Ammon's horn (tissue), 1 donor: ENCODE results near the gene PXDC1.

Experiments
- DNase-seq: peaks from one replicate; pipeline ENCODE4 v3.0.0-alpha.2; 2016; ENCODE audit warnings: low spot score

Gene PXDC1, protein sequence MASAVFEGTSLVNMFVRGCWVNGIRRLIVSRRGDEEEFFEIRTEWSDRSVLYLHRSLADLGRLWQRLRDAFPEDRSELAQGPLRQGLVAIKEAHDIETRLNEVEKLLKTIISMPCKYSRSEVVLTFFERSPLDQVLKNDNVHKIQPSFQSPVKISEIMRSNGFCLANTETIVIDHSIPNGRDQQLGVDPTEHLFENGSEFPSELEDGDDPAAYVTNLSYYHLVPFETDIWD

DNA sequence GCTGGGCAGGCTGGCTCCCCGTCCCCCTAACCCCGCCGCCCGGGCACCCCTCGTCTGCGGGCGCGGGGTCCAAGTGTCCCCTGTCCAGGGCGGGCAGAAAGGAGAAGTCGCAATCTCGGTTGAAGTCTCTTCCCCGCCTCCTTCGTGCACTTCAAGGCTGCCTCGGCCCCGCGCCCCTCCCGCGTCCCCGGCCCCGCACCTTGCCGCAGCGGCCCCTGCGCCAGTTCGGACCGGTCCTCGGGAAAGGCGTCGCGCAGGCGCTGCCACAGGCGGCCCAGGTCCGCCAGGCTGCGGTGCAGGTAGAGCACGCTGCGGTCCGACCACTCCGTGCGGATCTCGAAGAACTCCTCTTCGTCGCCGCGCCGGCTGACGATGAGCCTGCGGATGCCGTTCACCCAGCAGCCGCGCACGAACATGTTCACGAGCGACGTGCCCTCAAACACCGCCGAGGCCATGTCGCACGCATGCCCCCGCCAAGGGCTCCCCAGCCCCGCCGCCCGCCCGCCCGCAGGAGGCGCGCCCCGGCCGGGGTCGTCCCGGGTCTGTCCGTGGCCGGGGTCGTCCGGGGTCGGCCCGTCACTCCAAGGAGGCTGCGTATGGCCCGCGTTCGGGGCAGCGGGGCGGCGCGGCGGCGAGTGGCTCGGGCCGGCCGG is at the start of gene PXDC1:
PXDC1 (minus strand) TSS at position 637 of the 653 bp plus-strand sequence; CDS start at position 455, 182 bp downstream.
- no peak for DNase-seq

DNA sequence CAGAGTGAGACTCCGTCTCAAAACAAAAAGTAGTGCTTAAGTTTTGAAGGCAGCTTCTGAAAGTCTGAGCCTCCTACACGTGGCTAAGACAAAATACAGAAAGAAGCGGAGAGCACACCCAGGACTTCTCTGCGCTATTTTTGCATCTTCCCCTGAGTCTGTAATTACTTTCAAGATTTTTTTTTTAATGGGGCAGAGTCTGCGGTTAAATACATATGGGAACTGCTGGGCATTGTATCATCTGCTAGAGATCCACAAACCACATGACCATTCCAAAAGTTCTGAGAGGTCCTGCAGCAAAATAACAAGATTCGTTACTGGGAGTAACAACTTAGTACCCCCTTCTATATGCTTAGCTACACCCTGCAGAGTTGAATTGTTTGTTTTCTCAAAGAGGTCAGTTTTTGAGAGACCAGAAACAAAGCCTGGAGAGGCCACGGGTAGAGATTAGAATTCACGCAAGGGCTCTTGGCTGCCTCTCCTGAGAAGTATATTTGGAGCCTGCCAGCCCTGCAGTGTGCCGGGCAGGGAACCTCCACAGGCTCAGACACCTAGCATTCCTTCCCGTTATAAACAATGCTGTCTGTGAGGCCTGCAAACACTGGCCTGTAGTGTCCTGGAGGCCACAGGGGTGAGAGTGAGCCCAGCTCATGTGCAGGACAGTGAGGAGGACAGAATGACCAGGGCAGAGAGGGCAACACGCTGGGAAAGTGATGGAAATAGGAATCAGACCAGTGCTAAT is 49.5 kb upstream of the PXDC1 start:
- DNase-seq, result no peak

DNA sequence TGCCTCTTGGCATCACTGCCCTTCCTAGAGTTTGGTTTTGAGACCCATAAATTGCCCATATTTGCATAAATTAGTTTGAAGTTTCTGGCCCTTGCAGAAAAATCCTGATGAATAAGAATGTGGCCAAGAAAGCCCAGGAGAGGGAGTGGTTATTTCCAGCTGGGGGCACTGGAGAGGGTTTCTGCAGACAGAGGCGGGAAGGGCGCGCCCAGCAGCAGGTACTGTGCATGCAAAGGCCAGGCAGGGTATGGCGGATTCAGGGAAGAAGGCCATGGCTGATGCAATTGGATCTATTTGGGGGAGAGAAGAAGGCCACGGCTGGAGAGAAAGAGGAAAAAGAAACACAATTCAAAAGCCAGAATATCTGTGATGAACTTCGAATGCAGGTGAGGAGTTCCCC is 48.2 kb upstream of the PXDC1 start:
- DNase-seq, result no peak

DNA sequence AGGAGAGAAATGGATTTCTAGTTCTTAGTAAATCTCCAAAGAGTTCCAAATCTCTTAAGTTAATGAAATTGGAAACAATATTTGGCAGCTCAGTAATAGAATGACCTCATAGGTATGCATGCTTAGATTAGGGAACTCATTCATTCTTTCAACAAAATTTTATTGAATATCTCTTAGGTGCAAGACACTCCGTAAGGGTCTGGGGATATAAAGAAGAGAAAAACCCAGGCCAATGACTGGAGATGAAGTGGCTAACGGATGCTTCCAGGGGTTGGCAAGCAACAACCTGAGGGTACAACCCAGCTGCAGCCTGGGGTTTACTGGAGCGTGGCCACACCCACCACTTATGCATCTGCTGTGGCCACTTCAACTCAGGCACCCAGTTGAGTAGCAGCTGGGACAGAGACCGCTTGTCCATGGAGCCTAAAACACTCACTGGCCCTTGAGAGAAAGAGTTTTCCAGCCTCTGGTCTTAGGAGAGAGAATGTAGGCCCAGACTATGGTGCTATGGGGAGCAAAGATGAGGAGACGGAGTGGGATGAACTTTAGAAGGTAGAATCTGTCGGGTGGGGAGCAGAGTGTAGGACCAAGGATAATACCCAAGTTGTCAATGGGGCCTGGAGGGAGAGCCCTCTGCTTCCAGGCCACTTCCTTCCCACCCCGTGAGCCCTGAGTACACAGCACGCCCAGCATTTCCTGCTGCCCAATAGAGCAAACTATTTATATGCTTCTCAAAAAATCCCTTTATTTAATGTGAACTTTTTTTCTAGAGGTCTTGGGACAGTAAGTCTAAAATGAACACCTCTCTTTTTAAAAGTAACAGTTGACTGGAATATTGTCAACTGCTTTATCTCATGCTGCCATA is 46.8 kb upstream of the PXDC1 start:
- DNase-seq, result no peak

DNA sequence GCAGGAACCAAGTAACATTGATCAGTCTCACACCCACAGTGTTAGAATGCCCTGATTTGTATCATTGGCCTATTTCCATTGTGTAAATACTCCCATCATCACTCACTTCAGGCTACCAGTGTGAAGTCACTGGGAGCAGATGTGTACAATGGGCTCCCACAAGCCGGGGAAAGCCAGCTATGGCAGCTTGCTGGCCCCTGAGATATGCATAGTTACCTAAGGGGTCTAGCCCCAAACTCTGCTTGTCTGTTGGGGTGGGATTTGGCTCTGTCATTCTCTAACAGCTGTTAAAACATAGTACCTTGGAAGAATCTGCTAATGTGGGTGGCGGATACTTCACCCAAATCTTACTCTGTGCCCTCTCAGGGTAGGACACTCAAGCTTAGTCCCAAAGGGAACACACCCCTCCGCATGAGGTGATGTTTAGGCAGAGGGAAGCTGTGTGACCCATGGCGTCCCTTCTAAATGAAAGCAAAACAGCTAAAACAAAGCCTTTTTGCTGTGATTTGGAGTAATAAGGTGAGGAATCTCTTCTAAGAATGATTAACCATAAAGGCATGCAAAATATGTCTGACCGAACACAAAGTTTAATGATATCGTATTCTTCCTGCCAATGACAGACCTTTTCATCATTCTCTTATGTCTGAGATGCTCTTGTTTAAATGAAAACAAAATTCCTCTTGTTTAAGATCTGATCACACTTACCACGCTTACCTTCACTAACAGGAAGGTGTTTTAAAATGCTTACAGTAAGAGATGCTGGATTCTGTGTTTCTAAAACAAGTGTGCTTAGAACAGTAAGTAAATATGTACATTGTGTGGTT is 45.9 kb upstream of the PXDC1 start:
- DNase-seq, result no peak

DNA sequence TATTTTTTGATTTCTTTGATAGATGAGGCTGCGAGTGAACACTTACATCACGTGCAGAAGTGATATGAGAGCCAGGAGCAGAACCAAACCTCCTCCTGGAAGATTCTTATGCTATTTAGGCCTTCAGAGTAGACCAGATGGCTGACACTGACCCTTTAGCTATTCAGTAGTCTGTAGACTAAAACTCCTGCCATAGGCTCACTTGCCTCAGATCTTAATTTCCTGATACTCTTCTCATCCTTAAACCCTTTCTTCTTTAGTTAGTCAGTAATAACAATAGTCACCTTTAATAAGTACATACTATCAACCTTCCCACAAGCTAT is 45.2 kb upstream of the PXDC1 start:
- no peak for DNase-seq

DNA sequence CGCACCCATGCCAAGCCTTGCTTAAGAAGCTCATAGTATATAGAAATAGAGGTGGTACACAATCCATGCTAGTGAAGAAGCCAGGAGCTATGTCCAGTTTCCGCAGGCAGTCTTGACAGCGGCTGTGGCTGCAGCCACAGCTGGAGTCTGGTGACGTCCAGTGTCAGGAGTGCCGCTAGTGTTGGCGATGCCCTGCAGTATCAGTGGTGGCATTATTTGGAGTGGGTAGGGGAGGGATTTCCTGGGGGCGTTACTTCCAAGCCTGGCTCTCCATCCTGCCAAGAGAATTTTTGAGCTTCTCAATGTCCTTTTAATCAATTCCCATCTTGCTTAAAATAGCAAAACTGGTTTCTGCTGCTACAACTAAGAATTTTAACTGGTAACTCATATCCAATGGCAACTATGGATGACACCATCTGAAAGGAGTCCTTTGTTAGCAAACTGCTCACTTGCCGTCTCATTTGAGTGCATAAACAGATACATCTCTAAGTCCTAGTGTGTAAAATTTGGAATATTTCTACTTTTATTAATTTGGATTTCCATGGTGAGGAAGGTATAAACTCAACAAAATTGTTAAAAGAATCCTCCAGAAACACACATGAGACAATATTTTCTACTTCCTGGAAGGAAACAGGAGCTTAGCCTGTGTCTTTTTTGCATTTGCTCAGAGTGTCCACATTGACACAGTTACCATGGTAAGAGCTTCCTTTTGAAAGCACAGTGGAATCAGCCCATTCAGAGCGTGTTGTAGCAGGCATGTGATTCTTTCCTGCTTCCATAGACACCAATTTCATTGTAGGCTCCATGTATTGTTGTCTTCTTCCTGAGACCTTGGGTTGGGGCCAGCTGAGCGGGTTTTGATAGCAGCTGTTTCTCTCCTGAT is 44.6 kb upstream of the PXDC1 start:
- peak; percentile 87 for DNase-seq

DNA sequence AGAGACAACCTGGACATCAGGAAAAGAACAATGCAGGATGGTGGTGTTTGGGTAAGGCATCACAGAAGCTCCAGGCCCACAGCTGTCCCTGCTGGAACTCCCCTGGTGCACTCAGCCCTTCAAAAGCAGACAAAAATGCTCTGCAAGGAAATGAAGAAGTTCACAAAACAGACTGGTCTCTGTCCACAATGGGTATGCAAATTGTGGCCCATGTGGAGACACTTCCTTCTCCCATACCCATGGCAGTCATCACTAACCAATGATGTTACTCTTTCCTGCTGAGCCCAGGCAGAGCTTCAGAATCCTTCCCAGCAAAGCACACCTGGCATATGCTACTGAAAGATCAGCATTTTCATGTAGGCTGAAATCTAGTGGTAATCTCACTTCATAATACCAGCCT is 42.6 kb upstream of the PXDC1 start:
- no peak for DNase-seq

DNA sequence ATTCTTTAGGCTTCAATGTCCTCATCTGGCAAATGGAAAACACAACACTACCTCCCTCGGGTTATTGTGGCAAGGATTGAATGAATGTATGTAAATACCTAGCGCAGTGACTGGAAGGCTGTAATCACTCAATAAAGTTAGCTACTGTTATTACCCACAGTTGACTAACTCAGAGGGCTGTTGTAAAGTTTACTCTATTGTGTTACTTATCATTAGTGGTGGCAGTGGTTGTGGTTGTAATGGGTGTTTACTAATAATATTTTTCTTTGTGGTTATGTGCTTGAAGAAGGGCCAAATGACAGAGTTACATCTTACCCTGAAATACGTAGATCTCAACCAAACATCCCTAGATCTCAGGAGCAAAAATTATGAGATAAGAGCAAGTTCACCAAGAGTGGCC is 42.0 kb upstream of the PXDC1 start:
- no peak for DNase-seq

DNA sequence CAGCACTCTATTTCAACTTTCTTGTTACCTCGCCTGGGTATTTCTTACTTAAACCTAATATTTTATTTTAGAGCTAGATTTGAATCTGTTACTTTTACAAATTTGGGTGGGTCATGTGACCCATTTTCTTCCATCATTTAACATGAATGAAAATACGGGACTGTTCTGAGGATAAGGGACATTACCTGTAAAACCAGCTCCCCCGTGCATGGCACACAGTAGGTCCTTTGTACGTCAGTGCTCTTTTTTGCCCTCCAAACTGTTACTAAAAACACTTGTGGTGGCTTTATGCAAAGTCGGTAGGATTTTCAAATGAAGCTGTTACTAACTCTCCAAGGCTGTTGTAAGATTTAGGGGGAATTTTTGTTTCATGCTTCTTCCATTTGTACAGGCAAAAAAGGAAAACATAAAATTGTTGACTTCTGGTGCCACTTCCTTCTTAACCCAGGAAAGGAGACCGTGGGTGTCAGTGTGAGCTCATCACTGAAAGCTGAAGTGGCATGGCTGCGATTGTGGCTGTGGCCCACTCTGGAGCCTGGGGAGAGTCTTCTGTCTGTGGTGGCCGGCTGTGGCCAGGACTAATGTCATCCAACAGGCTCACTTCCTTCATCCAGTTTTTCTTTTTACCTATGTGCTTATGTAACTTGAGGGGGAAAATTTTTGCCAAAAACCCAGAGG is 40.2 kb upstream of the PXDC1 start:
- DNase-seq, result no peak

DNA sequence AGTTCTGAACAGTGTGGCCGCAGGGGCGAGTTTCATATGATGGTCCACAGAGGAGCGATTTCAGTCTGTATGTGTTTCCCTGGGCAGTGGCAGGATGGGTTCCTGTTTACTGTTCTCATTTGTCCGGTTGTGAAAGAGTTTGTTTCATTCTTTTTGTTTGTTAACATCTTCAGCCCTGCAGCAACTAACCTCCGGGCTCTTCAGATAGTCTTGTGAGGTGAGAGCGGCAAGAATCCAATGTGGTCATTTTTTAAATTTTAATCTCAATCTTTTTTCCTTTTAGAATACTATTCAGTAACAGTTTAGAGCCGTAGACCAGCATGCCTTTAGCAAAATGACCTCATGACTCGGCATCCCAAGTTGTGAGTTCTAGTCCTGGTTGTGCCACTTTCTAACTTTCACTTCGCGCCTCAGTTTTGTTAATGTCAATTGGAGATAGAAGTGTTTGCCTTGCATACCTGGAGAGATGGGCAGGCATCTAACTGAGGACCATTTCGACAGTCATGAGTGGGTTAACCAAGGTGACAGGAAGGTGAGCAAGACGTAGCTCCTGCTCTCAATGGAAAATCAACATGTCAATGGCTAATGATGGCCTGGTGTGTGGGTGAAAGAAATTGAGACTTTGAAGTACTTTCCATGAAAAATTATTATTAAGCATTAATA is 38.5 kb upstream of the PXDC1 start:
- no peak for DNase-seq

DNA sequence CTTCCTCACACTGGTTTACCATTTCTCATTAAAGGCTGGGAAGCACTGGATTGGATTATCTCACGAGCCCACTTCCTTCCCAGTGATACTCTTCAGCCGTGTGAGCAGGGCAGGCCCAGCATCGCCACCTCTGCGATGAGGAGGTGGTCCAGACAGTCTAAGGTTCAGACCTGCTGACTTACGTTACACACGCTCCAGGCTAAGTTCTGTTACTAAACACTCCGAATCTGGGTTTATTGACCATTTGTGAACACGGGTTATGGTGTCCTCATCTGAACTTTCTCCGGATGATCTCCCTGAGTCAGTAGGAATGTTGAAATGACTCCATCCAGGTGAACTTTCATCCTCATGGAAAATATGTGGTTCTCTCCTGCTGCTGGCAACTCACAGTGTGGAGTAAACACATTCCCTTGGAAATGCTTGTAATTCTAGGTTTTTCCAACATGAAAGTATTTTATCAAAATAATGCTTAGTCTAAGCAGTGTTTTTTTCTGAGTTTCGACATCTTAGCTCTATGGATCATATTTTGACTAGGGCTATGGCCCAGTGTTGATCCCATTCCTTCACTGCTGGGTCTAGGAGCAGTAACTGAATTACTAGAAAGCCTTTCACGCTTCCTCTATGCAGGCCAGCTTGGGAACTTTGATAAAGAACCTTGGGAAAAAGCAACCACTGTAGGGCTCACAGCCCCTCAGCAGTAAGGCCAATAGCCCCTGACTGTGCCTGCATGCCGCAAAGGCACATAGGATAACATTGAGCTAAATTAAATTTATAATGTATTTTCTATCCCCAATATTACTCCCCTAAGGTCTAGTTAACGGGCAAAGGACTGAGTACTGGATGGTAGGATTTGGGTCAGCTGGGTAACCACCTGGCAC is 37.7 kb upstream of the PXDC1 start:
- DNase-seq, result no peak

DNA sequence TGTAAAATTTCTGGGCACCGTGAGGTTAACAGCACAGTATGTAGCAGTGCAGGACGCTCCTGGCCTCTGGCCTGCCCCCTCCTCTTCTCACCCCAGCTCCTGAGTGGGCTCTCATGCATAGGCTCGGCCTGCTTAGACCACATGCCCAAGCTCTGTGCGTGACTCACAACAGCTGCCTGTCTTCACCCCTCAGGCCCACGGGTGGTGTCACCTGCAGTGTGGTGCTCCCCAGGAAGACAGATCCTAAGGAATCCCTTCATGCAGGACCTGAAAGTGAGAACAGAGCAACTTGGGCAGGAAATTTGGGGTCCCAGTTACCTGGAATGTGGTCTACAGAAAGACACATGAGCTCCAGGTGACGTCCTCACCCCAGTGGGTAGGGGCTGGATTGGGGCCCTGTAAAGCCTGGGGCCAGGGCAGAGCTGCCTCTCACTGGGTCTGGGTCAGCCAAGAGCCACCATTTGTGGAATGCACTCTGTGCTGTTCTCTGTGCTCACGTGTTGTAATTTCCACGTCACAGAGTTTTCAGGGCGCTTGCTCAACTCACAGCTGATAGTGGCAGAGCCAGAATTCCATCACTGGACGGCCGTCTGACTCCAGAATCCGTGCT is 37.0 kb upstream of the PXDC1 start:
- no peak for DNase-seq

DNA sequence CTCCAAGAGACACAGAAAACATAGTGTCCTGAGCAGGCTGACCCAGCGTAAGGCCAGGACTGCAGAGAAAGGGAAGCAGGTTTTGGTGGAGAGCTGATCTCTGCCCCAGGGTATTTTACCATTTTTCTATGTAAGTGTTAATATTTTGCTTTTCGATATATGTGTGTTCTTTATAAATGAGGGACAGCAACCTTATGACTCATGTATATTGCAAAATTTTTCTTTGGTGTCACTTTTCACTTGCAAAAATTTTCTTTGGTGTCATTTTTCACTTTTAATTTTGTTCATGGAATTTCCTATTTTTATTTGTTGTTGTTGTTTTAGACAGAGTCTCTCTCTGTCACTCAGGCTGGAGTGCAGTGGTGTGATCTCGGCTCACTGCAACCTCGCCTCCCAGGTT is 34.6 kb upstream of the PXDC1 start:
- DNase-seq, result no peak

DNA sequence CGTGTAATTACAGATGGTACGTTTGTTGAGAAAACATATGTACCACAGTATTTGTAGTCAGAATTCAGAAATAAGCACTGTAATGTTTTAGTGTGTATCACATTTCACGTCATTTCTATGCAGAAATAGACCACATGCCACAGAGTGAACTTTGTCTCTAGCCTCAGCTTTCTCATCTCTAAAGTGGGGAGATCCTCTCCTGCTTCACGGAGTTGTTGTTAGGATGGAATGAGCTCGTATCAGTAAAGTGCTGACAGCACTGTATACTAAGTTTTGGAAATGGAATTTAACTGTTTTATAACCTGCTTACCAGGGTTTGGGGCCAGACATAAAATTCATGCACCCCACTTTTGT is 34.2 kb upstream of the PXDC1 start:
- DNase-seq, result no peak

DNA sequence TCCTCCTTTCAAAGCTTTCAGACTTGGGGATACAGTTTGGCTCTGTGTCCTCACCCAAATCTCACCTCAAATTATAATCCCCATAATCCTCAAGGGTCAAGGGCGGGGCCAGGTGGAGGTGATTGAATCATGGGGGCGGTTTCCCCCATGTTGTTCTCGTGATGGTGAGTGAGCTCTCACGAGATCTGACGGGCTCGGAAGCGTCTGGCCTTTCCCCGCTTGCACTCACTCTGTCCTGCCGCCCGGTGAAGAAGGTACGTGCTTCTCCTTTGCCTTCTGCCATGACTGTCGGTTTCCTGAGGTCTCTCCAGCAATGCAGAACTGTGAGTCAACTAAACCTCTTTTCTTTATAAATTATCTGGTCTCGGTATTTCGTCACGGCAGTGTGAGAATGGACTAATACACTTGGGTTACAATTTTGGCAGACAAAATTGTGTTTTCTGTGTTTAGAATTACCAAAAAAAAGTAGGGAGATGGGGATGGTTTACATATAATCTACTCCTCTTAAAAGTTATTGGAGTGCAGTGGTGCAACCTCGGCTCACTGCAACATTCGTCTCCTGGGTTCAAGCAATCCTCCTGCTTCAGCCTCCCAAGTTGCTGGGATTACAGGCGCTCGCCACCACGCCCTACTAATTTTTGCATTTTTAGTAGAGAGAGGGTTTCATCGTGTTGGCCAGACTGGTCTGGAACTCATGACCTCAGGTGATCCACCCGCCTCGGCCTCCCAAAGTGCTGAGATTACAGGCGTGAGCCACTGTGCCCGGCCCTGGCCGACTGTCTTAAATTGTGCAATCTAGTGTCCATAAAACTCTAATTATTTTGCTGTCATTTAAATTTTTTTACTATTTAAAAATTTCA is 33.6 kb upstream of the PXDC1 start:
- DNase-seq, result no peak

DNA sequence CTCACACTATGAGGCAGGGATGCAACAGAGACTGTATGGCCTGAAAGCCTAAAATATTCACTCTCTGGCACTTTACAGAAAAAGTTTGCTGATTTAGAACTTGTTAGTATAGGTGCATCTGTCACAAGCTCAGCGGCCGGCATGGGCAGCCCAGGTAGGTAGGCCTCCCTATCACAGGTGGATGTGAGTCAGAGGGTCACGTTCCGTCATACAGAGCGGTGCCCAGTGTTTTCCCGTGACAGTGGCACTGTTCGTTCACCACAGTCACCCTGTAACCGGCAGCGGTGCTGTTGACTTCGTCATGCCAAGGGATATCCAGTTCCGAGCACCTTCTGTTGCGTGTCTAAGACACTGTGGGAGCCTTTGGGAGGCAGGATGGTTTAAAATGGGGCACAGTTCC is 32.9 kb upstream of the PXDC1 start:
- DNase-seq, result no peak
